H9 (cell line): ENCODE results near the gene LYZL6. TPM values are rescaled to one million over a fixed set of nuclear protein-coding genes. Genes with fewer than 3 reads are reported as not detected.

Source experiments
- DNase-seq: peaks from one replicate; pipeline ENCODE4 v3.0.0-alpha.2; 2017
- H2AFZ ChIP-seq: one replicate; pipeline ENCODE4 v1.6.1; 2013; ENCODE audit warnings: mild to moderate bottlenecking, low read length, control low read depth, moderate library complexity
- H2AK5ac ChIP-seq: 2 replicates; pipeline ENCODE4 v1.6.1; 2013; ENCODE audit warnings: low read length, control low read depth, mixed read lengths; ENCODE audit not compliant: insufficient read length
- H2BK120ac ChIP-seq: one replicate; pipeline ENCODE4 v1.6.1; 2013; ENCODE audit warnings: low read depth, mild to moderate bottlenecking, low read length, control low read depth, inconsistent platforms; ENCODE audit not compliant: poor library complexity, severe bottlenecking
- H2BK12ac ChIP-seq: 2 replicates; pipeline ENCODE4 v1.6.1; 2013; ENCODE audit warnings: low read length, control low read depth, mixed read lengths, low read depth; ENCODE audit not compliant: insufficient read length
- H2BK15ac ChIP-seq: 2 replicates; pipeline ENCODE4 v1.6.1; 2013; ENCODE audit warnings: low read depth, low read length, control low read depth
- H2BK20ac ChIP-seq: one replicate; pipeline ENCODE4 v1.6.1; 2013; ENCODE audit warnings: low read depth, mild to moderate bottlenecking, low read length, control low read depth, inconsistent platforms; ENCODE audit not compliant: poor library complexity, severe bottlenecking
- H2BK5ac ChIP-seq: 2 replicates; pipeline ENCODE4 v1.6.1; 2013; ENCODE audit warnings: low read length, control low read depth, mixed read lengths; ENCODE audit not compliant: insufficient read length
- H3K14ac ChIP-seq: 2 replicates; pipeline ENCODE4 v1.6.1; 2013; ENCODE audit warnings: low read length, control low read depth; ENCODE audit not compliant: insufficient read depth
- H3K18ac ChIP-seq: 2 replicates; pipeline ENCODE4 v1.6.1; 2013; ENCODE audit warnings: low read depth, mild to moderate bottlenecking, mixed read lengths, low read length, control low read depth; ENCODE audit not compliant: insufficient read length
- H3K23ac ChIP-seq: 2 replicates; pipeline ENCODE4 v1.6.1; 2013; ENCODE audit warnings: low read length, control low read depth, mixed read lengths, low read depth; ENCODE audit not compliant: insufficient read length
- H3K23me2 ChIP-seq: 2 replicates; pipeline ENCODE4 v1.6.1; 2013; ENCODE audit warnings: low read depth, mild to moderate bottlenecking, mixed read lengths, low read length, control low read depth; ENCODE audit not compliant: insufficient read length, poor library complexity, severe bottlenecking
- H3K27ac ChIP-seq: 2 replicates; pipeline ENCODE4 v1.5.1; 2013; ENCODE audit warnings: low read length, control low read depth, mixed read lengths, low read depth; ENCODE audit not compliant: insufficient read length
- H3K27me3 ChIP-seq: 2 replicates; pipeline ENCODE4 v1.6.1; 2013; ENCODE audit warnings: low read length, control low read depth, inconsistent platforms; ENCODE audit not compliant: insufficient read depth
- H3K4ac ChIP-seq: 2 replicates; pipeline ENCODE4 v1.6.1; 2013; ENCODE audit warnings: low read depth, mild to moderate bottlenecking, control low read depth, inconsistent platforms, low read length, moderate library complexity
- H3K4me1 ChIP-seq: 2 replicates; pipeline ENCODE4 v1.6.1; 2013; ENCODE audit warnings: low read length, control low read depth, inconsistent platforms; ENCODE audit not compliant: insufficient read depth
- H3K4me2 ChIP-seq: 2 replicates; pipeline ENCODE4 v1.6.1; 2013; ENCODE audit warnings: low read length, control low read depth, mixed read lengths; ENCODE audit not compliant: insufficient read length, insufficient read depth
- H3K56ac ChIP-seq: 2 replicates; pipeline ENCODE4 v1.6.1; 2013; ENCODE audit warnings: low read depth, mild to moderate bottlenecking, mixed read lengths, low read length, control low read depth; ENCODE audit not compliant: insufficient read length
- H3K79me1 ChIP-seq: 2 replicates; pipeline ENCODE4 v1.6.1; 2013; ENCODE audit warnings: low read depth, mild to moderate bottlenecking, moderate library complexity, low read length, control low read depth, inconsistent platforms; ENCODE audit not compliant: insufficient read depth, poor library complexity, severe bottlenecking
- H3K79me2 ChIP-seq: 2 replicates; pipeline ENCODE4 v1.6.1; 2013; ENCODE audit warnings: low read length, control low read depth, inconsistent platforms; ENCODE audit not compliant: insufficient read depth
- H3K9ac ChIP-seq: 2 replicates; pipeline ENCODE4 v1.6.1; 2013; ENCODE audit warnings: low read length, control low read depth, mixed read lengths; ENCODE audit not compliant: insufficient read length; ENCODE audit errors: extremely low read depth
- H3K9me3 ChIP-seq: one replicate; pipeline ENCODE4 v1.6.1; 2013; ENCODE audit warnings: low read depth, low read length, inconsistent platforms; ENCODE audit not compliant: control insufficient read depth
- H3T11ph ChIP-seq: one replicate; pipeline ENCODE4 v1.6.1; 2013; ENCODE audit warnings: mild to moderate bottlenecking, low read length, control low read depth, inconsistent platforms
- H4K20me1 ChIP-seq: one replicate; pipeline ENCODE4 v1.6.1; 2013; ENCODE audit not compliant: control insufficient read depth, insufficient read length, insufficient read depth
- H4K5ac ChIP-seq: 2 replicates; pipeline ENCODE4 v1.6.1; 2013; ENCODE audit warnings: low read depth, mild to moderate bottlenecking, mixed read lengths, low read length, control low read depth; ENCODE audit not compliant: insufficient read length
- H4K8ac ChIP-seq: replicated peaks from 2 replicates; pipeline ENCODE4 v1.6.1; 2013; ENCODE audit warnings: low read length, control low read depth, mixed read lengths, low read depth; ENCODE audit not compliant: insufficient read length
- H4K91ac ChIP-seq: 2 replicates; pipeline ENCODE4 v1.6.1; 2013; ENCODE audit warnings: low read depth, mild to moderate bottlenecking, moderate library complexity, mixed read lengths, low read length, control low read depth; ENCODE audit not compliant: insufficient read length
- H3K27ac Mint-ChIP-seq, 3 experiments: 2 replicates in 2 of 3; 3 replicates in 1 of 3; pipeline ENCODE4 v1.8.0; 2020 to 2021; ENCODE audit warnings: mixed read lengths in 3 of 3, mild to moderate bottlenecking in 1 of 3, moderate library complexity in 1 of 3
- H3K27me3 Mint-ChIP-seq: 2 replicates; pipeline ENCODE4 v1.8.0; 2021; ENCODE audit warnings: low read depth, mild to moderate bottlenecking, moderate library complexity, mixed read lengths
- H3K36me3 Mint-ChIP-seq, 3 experiments: 2 replicates in 2 of 3; 3 replicates in 1 of 3; pipeline ENCODE4 v1.8.0; 2020 to 2021; ENCODE audit warnings: low read depth in 3 of 3, mixed read lengths in 3 of 3; ENCODE audit not compliant: insufficient read depth in 1 of 3
- H3K4me1 Mint-ChIP-seq, 2 experiments: 2 replicates each; pipeline ENCODE4 v1.8.0; 2020; ENCODE audit warnings: mixed read lengths in 2 of 2
- H3K4me3 Mint-ChIP-seq, 2 experiments: 2 replicates in 1 of 2; 3 replicates in 1 of 2; pipeline ENCODE4 v1.8.0; 2020 to 2021; ENCODE audit warnings: mild to moderate bottlenecking in 2 of 2, mixed read lengths in 2 of 2, moderate library complexity in 1 of 2
- H3K9me3 Mint-ChIP-seq, 2 experiments: 2 replicates in 1 of 2; 3 replicates in 1 of 2; pipeline ENCODE4 v1.8.0; 2020; ENCODE audit warnings: mild to moderate bottlenecking in 2 of 2, mixed read lengths in 2 of 2, moderate library complexity in 1 of 2
- WGBS: extraction: QIAGEN DNeasy Blood & Tissue Kit; methylation state at CpG from one replicate; pipeline ENCODE4 v1.1.7; 2013; ENCODE audit warnings: missing lambda C conversion rate, low lambda C conversion rate, mixed read lengths; ENCODE audit not compliant: insufficient read length; ENCODE audit errors: extremely low coverage; 5-methylcytosine and 5-hydroxymethylcytosine counted together
- total RNA-seq: library from RNA; stranded (reverse); gene quantifications from 2 replicates; pipeline ENCODE4 v1.2.1, GENCODE V29; 2021
- TF ChIP-seq, protein P1 (sequence below): fragments of 200-600 bp; sonication (generic); conservative IDR thresholded peaks from 3 replicates; pipeline ENCODE4 v1.8.0; 2021; ENCODE audit warnings: antibody characterized with exemption, mild to moderate bottlenecking

LYZL6 gene
- total RNA-seq, 1 experiment from 2014 or later, result not detected

DNA sequence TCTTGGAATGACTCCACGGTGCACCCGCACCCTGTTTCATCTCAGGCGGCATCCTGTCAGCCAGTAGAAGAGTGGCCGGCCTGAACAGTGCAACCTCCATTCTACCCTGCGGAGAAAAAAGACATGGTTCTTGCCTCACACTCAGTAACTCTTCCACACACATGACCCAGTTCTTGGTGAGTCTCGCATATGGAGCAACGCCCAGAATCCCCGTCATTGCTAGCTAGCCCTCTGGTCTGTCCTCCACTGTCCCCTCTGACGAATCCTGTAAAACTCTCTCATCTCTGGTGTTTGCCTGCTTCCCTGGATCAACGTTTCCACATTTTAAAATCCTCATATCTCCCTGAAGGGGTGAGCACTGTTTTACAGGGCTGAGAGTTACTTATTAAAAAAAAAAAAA lies 8.8 kb downstream of the LYZL6 start:
- Histone ChIP-seq H2BK120ac (no peak overlapping the region), H2BK5ac (no peak overlapping the region), H3K56ac (no peak overlapping the region), H2BK15ac (no peak overlapping the region), H3K23me2 (peaks cover 3% of the 10 kb centered on the region), H4K20me1 (no peaks in the 10 kb centered on the region), H3K79me2 (no peaks in the 10 kb centered on the region), H3K9ac (no peak overlapping the region), H2BK12ac (no peak overlapping the region), H2BK20ac (no peak overlapping the region), H4K5ac (no peak overlapping the region), H3K4ac (no peak overlapping the region), H4K91ac (no peak overlapping the region), H3K79me1 (no peaks in the 10 kb centered on the region), H2AFZ (no peak overlapping the region), H3K27ac (no peak overlapping the region), H4K8ac (no peak overlapping the region), H3T11ph (no peak overlapping the region), H3K9me3 (no peaks in the 10 kb centered on the region), H3K4me2 (no peak overlapping the region), H3K4me1 (peaks cover 4% of the 10 kb centered on the region; the same call in 1 of the 2 replicates), H3K18ac (no peak overlapping the region), H3K23ac (no peak overlapping the region), H2AK5ac (no peak overlapping the region), H3K27me3 (no peaks in the 10 kb centered on the region), H3K14ac (no peak overlapping the region)
- WGBS, result no CpG with 5 or more reads among the region's 10 CpGs
- Mint-ChIP-seq H3K27ac (no peak overlapping the region), H3K4me3 (no peak overlapping the region), H3K4me1 (peaks cover 17 to 19% of the 10 kb centered on the region in 2 experiments), H3K36me3 (no peaks in the 10 kb centered on the region), H3K27me3 (peaks cover under 1% of the 10 kb centered on the region), H3K9me3 (no peaks in the 10 kb centered on the region; a peak in 1 of 5 replicates)
- no peak for DNase-seq
- TF ChIP-seq, protein P1, sequence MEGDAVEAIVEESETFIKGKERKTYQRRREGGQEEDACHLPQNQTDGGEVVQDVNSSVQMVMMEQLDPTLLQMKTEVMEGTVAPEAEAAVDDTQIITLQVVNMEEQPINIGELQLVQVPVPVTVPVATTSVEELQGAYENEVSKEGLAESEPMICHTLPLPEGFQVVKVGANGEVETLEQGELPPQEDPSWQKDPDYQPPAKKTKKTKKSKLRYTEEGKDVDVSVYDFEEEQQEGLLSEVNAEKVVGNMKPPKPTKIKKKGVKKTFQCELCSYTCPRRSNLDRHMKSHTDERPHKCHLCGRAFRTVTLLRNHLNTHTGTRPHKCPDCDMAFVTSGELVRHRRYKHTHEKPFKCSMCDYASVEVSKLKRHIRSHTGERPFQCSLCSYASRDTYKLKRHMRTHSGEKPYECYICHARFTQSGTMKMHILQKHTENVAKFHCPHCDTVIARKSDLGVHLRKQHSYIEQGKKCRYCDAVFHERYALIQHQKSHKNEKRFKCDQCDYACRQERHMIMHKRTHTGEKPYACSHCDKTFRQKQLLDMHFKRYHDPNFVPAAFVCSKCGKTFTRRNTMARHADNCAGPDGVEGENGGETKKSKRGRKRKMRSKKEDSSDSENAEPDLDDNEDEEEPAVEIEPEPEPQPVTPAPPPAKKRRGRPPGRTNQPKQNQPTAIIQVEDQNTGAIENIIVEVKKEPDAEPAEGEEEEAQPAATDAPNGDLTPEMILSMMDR, result no peak
